SU-DHL-6 (cell line): ENCODE results near the gene CUX1.

Source experiments
- CTCF ChIP-seq: fragments of 200-600 bp; sonication (generic); IDR thresholded peaks from one replicate; pipeline ENCODE4 v1.5.1; 2017; ENCODE audit warnings: antibody characterized with exemption, mild to moderate bottlenecking, low read length, moderate library complexity; ENCODE audit not compliant: insufficient read depth, poor library complexity, severe bottlenecking
- EZH2phosphoT487 ChIP-seq: fragments of 200-600 bp; sonication (generic), shearing (Covaris generic); conservative IDR thresholded peaks from 2 replicates; pipeline ENCODE4 v1.6.1; 2018; ENCODE audit warnings: mild to moderate bottlenecking, antibody characterized with exemption, low read length, moderate library complexity, mixed read lengths

- TF ChIP-seq EZH2phosphoT487 (no peak), CTCF (no peak)
Observed at GRCh38 chr7:102050864-102051460, 233.5 kb downstream of the CUX1 start.
